ENCODE results near the gene PALM.
"Not testable (repeated sequence)": the region's sequence is repeated elsewhere in the genome, so short reads cannot be mapped to it uniquely, and the experiment has no call there.

Gene PALM

GRCh38 chr19:678791-679388 is 29.8 kb upstream of the PALM start:
- DNase-seq, result no peak

GRCh38 chr19:679418-680286 is 29.1 kb upstream of the PALM start:
- peak; percentile 69 for DNase-seq

- peak; percentile 99 for DNase-seq
Measured at GRCh38 chr19:680287-681028, 28.3 kb upstream of the PALM start.

GRCh38 chr19:681029-682019 is 27.4 kb upstream of the PALM start:
- no peak for DNase-seq

- no peak for DNase-seq
Measured at GRCh38 chr19:682678-683320, 25.9 kb upstream of the PALM start.

GRCh38 chr19:685454-685931 is 23.2 kb upstream of the PALM start:
- no peak for DNase-seq

- DNase-seq, result no peak
Measured at GRCh38 chr19:686589-687297, 22.0 kb upstream of the PALM start.

GRCh38 chr19:687569-688166 is 21.1 kb upstream of the PALM start:
- no peak for DNase-seq

- no peak for DNase-seq
Measured at GRCh38 chr19:688214-688613, 20.5 kb upstream of the PALM start.

- no peak for DNase-seq
Measured at GRCh38 chr19:688992-689391, 19.7 kb upstream of the PALM start.

GRCh38 chr19:690203-690602 is 18.5 kb upstream of the PALM start:
- no peak for DNase-seq

- DNase-seq, result no peak
Measured at GRCh38 chr19:694481-695351, 14.0 kb upstream of the PALM start.

- DNase-seq, result no peak
Measured at GRCh38 chr19:695352-695949, 13.3 kb upstream of the PALM start, which contains the start of gene PRSS57. TSS of gene PRSS57 (minus strand) at chr19:695452. CDS start at chr19:695430, 22 bp downstream.

- not testable (repeated sequence) for DNase-seq
Measured at GRCh38 chr19:698529-698928, 10.2 kb upstream of the PALM start.

- DNase-seq, result not testable (repeated sequence)
Measured at GRCh38 chr19:699885-700284, 8.8 kb upstream of the PALM start.

- not testable (repeated sequence) for DNase-seq
Measured at GRCh38 chr19:702847-703246, 5.9 kb upstream of the PALM start.

- no peak for DNase-seq
Measured at GRCh38 chr19:703329-703650, 5.4 kb upstream of the PALM start.

GRCh38 chr19:703651-704446 is 4.9 kb upstream of the PALM start:
- DNase-seq, result peak; percentile 52
